Liver (tissue), 3 donors: Measurements from ENCODE around the gene TRPT1.

Source experiments
- RAD21 ChIP-seq, 2 donors: IDR thresholded peaks; 2 replicates each; pipeline ENCODE4 v1.6.1; 2016; ENCODE audit warnings: antibody characterized with exemption in 2 of 2, mild to moderate bottlenecking in 2 of 2
- TAF1 ChIP-seq: conservative IDR thresholded peaks from 2 replicates; pipeline ENCODE4 v1.6.1; 2016; ENCODE audit warnings: antibody characterized with exemption, mild to moderate bottlenecking
- TF ChIP-seq, protein P1 (sequence below): fragments of 150-350 bp; IDR thresholded peaks from 2 replicates; pipeline ENCODE4 v1.5.1; 2017; ENCODE audit warnings: improper control_type of control experiment, low read depth, low read length; ENCODE audit not compliant: missing input control
- TF ChIP-seq, protein P2 (sequence below): IDR thresholded peaks from 2 replicates; pipeline ENCODE4 v1.6.1; 2016; ENCODE audit warnings: antibody characterized with exemption, mild to moderate bottlenecking
- TF ChIP-seq, protein P3 (sequence below): IDR thresholded peaks from 2 replicates; pipeline ENCODE4 v1.6.1; 2016; ENCODE audit warnings: antibody characterized with exemption
- donor health status: healthy.
- donor health status: healthy.

DNA sequence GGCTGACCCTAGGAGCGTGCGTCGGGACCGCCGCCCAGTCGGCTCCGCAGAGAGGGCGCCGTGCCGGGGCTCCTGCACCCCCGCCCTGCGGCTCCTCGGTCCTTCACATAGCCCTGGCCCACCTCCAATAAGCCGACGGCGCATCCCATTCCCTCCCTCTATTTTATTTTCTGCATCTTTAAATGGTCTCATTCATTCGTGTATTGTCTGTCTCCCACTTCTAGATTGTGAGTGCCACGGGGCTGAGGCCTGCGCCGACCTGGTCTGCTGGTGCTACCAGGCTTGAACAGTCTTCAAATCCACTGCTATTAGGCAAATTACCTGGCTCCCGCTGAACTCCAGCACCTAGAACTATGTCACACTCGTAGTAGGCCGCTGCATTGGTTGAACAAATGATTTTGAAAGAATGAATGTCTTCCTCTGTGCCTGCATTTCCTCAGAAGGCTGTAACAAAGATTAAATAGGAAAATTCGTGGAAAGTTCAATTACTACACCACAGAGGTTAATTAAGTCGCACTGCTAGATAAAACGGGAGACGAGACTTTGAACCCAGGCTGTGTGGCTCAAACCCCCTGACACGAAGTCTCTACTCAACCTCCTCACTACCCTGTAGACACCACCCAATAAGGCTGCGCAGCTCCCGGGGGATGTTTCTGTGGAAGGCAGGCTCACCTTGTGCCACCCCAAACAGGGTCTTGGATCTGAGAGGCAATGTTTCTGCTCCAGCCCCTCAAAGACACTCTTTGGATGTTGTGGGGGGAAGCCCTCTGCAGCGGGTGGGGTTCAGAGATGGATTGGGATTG lies 21.9 kb upstream of the TRPT1 start:
- TF ChIP-seq, protein P1, sequence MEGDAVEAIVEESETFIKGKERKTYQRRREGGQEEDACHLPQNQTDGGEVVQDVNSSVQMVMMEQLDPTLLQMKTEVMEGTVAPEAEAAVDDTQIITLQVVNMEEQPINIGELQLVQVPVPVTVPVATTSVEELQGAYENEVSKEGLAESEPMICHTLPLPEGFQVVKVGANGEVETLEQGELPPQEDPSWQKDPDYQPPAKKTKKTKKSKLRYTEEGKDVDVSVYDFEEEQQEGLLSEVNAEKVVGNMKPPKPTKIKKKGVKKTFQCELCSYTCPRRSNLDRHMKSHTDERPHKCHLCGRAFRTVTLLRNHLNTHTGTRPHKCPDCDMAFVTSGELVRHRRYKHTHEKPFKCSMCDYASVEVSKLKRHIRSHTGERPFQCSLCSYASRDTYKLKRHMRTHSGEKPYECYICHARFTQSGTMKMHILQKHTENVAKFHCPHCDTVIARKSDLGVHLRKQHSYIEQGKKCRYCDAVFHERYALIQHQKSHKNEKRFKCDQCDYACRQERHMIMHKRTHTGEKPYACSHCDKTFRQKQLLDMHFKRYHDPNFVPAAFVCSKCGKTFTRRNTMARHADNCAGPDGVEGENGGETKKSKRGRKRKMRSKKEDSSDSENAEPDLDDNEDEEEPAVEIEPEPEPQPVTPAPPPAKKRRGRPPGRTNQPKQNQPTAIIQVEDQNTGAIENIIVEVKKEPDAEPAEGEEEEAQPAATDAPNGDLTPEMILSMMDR = no peak
- TF ChIP-seq, protein P2, sequence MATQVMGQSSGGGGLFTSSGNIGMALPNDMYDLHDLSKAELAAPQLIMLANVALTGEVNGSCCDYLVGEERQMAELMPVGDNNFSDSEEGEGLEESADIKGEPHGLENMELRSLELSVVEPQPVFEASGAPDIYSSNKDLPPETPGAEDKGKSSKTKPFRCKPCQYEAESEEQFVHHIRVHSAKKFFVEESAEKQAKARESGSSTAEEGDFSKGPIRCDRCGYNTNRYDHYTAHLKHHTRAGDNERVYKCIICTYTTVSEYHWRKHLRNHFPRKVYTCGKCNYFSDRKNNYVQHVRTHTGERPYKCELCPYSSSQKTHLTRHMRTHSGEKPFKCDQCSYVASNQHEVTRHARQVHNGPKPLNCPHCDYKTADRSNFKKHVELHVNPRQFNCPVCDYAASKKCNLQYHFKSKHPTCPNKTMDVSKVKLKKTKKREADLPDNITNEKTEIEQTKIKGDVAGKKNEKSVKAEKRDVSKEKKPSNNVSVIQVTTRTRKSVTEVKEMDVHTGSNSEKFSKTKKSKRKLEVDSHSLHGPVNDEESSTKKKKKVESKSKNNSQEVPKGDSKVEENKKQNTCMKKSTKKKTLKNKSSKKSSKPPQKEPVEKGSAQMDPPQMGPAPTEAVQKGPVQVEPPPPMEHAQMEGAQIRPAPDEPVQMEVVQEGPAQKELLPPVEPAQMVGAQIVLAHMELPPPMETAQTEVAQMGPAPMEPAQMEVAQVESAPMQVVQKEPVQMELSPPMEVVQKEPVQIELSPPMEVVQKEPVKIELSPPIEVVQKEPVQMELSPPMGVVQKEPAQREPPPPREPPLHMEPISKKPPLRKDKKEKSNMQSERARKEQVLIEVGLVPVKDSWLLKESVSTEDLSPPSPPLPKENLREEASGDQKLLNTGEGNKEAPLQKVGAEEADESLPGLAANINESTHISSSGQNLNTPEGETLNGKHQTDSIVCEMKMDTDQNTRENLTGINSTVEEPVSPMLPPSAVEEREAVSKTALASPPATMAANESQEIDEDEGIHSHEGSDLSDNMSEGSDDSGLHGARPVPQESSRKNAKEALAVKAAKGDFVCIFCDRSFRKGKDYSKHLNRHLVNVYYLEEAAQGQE = no peak
- TF ChIP-seq TAF1 (no peak), RAD21 (IDR thresholded peaks at IDR 0.05) (no peak)
- TF ChIP-seq, protein P3, sequence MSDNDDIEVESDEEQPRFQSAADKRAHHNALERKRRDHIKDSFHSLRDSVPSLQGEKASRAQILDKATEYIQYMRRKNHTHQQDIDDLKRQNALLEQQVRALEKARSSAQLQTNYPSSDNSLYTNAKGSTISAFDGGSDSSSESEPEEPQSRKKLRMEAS = no peak
